HL-60/S4 treated with phorbol 12-myristate 13-acetate at 8.2 ng/mL for 4 days and 3 days (cell line): ENCODE measurements around the gene CCDC192.

Experiments
- in situ Hi-C: fragments of 300-500 bp; cut with MboI; formaldehyde crosslinking; loops from 2 replicates; pipeline ENCODE4 v1.15.0; 2022; ENCODE audit warnings: low sequenced_read_pairs

CCDC192 gene

DNA sequence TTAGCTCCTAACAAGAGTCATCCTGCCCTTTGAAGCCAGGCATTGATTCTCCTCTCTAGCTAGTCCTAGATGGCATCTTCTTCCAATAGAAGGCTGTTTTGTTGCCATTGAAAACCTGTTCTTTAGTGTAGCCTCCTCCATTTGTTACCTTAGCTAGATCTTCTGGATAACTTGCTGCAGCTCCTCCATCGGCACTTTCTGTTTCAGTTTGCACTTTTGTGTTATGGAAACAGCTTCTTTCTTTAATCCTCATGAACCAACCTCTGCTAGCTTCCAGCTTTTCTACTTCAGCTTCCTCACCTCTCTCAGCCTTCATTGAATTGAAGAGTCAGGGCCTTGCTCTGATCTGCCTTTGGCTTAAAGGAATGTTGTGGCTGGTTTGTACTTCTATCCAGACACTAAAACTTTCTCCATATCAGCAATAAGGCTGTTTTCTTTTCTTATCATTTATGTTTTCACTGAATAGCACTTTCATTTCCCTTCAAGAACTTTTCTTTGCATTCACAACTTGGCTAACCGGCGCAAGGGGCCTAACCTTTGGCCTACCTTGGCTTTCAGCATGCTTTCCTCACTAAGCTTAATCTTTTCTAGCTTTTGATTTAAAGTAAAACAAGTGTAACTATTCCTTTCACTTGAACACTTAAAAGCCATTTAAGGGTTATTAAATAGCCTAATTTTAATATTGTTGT, 213.8 kb downstream of the CCDC192 start:
- in situ Hi-C loops = no loop called here

DNA sequence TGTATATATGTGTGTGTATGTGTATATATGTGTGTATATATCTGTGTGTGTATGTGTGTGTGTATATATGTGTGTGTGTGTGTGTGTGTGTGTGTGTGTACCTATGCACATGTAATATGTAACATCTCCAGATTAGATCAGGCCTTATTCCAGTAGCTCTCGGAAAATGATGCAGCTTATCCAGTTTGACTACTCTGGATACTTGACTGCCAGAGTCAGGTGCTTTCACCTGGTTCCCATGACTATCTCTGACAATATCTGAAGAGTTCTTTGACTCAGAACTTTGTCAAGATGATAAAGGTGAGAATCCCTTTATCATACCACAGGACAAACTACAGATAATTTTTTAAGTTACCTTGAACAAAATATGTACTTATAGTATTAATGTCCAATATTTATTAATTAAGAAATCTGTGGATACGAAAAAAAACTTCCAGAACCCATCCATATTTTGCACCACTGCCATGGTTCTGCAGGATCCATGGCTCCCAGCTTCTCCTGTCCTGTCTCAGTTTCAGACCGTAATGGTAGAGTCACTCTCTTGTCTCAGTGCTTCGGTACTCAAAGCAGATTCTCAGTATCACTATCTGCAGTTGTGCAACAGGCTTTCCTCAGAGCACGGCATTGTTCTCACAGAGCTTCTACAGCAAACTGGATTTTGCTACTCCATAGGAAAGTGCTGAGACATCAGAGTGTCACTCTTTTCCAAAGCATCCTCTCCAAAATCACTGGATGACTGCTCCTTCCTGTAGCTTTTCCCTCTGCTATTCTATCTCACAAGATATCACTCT, 216.0 kb downstream of the CCDC192 start:
- in situ Hi-C loops = no loop called here

DNA sequence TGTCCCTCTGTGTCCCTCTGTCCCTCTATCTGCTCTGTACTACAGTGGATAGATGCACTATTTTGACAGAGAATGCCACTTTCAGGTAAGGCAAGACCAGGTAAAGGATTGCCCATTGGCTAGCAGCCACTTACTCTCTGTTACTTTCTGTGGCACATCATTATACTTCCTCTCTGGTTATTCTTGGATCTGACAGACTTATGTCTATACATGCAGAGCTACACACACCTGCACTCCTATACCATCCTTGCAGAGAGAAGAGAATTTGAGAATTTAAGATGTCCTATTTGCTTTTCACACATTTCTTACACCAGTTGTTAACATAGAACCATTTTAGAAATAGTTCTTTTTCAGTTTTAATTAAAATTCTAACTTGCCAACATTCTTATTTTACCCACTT, 216.6 kb downstream of the CCDC192 start:
- in situ Hi-C loops = no loop called here

DNA sequence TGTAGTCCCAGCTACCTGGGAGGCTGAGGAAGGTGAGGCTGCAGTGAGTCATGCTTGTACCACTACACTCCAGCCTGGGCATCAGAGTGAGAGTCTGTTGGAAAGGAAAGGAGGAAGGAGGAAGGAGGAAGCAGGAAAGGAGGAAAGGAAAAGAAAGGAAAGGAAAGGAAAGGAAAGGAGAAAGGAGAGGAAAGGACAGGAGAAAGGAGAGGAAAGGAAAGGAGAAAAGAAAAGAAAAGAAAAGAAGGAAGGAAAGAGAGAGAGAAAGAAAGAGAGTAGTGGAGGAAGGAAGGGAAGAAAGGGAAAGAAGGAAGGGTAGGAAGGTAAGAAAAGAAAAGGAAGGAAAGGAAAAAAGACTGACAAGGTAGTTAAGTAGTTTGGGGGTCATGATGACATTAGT, 217.7 kb downstream of the CCDC192 start:
- in situ Hi-C loops = no loop called here

DNA sequence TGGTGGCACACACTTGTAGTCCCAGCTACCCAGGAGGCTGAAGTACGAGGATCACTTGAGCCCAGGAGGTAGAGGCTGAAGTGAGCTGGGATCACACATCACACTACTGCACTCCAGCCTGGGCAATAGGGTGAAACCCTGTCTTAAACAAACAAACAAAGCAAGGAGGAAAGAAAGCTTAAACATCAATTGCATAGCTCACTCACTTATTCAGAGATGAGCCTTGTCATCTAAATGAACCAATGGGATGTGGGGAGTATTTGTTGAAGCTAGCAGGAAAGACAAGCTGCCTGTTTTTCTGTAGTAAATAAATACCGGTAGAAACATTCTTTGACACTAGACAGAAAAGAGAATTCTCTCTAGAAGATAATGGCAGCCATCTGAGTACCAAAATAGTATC, 219.4 kb downstream of the CCDC192 start:
- in situ Hi-C loops = no loop called here

DNA sequence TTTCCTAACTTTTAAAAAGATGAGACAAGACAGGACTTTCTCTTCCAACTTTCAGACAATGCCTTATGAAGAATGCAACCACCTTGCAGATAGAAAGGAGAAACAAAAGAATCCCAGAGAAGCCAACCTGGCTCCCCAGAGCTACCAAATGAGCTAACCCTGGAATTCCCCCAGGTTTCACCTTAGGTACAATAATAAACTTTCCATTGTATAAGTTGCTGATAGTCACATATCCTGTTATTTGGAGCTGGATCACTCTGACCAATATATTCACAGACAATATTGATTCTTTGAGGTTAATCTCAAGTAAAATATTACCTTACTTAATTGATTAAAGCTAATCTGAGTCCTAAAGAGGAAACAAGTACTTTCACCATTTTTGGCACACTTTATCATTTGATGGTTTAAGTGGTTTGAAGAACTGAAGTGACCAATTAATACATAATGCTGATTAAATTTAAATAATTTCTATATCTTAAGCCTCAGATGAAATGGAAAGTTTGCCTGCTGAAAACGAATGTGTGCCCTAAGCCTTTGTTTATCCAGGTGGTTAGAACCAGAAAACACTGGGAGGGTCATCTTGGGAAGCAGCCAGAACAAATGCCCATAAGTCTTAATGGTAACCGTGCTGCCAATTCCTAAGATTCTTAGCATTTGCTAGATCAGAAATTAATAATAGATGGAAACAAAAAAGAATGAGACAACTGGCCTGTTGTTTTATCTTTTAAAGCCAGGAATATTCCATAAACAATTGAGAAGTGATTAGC, 220.8 kb downstream of the CCDC192 start:
- in situ Hi-C loops = no loop called here

DNA sequence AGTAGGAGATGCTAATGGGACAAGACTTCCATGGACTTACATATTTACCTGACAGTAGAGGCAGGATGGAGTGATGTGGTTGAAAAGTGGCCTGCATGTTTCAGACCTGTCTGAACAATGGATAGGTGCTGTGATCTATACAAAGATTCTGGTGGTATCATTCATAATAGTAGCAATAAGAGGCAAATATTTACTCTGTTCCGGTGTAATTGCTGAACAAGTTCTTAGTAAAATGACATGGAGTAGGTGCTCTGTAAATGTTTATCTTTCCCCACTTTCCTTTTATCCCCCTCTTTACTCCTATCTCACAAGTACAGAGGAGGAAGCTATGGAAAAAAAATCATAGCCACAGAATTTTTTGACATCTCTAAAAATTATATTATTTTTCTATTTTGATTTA, 221.4 kb downstream of the CCDC192 start:
- in situ Hi-C loops = no loop called here

DNA sequence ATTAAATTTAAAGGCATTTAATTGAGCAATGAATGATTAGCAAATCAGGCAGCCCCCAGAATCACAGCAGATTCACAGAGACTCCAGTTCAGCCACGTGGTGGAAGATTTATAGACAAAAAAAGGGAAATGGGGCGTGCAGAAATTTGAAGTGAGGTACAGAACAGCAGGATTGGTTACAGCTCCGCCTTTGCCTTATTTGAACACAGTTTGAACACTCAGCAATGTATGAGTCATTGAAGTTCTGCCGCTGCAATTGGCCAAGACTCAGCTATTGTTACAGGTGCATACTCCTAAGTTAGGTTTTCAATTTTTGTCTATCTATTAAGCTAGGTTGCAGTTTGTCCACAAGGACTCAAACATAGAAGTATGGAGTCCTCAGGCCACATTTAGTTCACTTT, 222.7 kb downstream of the CCDC192 start:
- in situ Hi-C loops = no loop called here

DNA sequence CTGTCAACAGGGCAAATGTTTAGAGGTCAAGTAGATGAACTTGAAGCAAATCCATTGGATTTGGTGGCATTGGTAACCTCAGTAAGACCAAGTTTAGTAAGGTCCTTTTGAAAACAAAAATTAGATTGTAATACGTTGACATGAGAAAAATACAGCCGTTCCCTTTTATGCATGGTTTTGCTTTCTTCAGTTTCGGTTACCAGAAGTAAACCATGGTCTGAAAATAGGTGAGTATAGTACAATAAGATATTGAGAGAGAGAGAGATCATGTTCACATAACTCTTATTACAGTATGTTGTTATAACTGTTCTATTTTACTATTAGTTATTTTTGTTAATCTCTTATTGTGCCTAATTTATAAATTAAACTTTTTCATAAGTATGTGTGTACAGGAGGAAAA, 223.8 kb downstream of the CCDC192 start:
- in situ Hi-C loops = no loop called here

DNA sequence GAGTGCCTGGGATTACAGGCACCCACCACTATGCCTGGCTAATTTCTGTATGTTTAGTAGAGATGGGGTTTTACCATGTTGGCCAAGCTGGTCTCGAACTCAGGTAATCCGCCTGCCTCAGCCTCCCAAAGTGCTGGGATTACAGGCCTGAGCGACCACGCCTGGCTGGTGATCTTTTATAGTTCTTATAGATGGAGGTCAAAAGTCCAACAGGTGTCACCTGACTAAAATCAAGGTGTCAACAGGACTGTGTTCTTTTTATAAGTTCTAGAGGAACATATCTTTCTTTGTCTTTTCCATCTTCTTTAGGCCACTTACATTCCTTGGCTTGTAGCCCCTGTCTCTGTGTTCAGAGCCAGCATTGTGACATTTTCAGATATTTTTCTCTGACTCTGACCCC, 224.9 kb downstream of the CCDC192 start:
- in situ Hi-C loops = no loop called here

DNA sequence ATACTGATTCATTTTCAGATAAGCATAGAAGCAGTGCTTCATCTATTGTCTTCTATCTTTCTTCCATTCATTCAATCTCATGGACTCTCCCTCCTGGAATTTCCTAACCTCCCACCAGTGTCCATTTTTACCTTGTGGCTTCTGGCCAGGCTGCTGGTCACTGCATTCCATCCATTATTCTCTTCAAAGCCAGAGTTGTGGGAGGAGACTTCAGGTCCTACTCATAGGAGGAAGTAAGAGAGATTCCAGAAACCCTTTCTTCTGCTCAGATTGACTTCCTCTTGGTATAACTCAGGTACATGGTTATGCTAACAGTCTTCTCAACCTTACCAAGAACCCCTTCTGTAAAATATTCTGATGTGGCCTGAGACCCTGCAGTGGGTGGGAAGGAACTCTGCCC, 227.1 kb downstream of the CCDC192 start:
- in situ Hi-C loops = no loop called here

DNA sequence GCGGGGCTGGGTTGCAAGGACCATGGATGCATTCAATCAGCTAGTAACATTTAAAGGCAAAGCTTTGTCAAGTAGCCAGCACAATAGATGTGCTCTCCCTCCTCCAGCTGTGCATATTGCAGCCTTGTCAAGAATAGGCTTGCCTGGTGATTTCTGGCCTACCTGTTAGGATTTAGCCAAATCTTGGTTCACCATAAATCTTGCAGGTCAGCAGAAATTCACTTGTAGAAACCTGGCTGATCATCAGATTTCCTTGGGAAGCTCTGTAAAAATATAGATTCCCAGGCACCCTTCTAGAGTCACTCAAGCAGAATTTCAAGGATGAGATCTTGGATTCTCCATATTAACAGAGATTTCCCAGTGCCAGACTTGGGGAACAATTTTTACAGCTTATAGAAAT, 228.2 kb downstream of the CCDC192 start:
- in situ Hi-C loops = no loop called here

DNA sequence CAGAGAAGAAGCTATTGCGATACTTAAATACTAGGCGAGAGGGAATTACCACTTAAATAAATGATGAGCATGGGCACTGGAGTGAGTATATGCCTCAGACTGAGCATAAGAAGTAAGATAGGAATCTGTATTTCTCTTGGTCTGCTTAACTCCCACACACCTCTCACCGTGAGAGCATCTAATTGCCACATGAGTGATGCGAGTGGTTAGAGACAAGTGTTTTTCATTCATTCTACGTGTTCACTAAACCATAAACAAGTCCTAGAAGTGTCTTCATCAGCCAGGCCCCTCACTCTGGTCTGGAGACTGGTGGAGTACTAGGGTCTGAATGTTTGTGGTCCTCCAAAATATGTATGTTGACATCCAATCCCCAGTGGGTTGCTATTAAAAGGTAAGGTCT, 230.2 kb downstream of the CCDC192 start:
- in situ Hi-C loops = no loop called here

DNA sequence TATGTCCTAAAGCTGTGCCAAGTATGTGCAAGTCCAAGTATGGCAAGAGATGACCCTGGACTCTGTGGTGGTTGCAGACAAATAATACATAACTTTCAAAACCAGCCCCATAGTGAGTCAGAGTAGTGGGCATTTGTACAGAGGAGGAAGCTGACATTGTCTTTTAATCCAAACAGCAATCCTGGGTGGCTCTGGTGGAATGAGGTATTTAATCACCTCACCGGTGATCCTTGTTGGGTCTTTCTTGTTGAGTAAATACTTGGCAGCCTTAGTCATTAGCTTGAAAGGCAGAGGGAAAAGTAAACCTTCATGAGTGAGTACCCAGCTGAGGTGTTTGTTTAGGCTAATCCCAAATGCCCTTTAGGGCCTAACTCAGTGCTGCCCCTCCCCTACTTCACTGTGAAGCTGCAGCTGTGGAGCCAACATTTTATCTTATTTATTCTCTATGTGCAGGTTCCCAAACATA, 231.6 kb downstream of the CCDC192 start:
- in situ Hi-C loops = no loop called here

DNA sequence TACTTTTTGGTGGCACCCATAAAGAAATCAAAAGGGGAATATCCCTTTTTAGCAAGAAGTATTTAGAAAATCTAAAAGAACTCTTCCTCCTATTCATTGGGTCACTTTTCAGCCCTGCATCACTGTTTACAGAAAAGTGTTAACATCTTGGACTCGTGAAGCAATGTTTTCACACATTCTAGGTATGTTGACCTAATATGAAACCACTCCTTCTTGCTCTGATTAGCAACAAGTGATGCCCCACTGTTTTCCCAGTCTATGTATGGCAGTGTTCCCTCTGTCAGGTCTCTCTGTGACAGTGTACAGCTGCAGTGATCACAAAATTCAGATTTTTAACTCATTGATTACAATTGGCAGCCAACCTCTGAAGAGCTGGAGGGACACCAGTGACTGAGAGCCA, 232.2 kb downstream of the CCDC192 start:
- in situ Hi-C loops = no loop called here

DNA sequence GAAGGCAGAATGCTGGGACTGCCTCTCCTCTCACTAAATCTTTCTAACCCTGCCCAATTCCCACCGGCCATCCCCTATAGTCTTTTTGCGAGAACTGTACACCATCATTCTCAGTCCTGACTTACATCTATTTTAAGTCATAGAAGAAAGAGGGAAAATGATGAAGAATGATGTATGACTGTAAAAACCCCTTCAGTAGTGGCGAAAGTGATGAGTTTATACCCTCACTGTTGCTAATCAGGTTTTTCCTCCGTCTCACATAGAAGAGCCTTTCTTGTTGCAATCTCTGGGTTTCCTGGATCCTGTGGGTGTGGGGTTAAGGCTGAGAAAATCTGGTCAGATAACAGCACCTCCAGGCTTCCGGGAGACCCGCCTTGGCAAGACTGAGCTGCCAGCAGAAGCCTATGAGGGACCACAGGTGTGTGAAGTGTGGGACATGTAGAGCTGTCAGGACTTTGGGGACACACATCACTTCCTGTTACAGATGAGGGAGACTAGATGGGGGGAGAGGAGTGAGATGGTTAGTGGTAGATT, 233.3 kb downstream of the CCDC192 start:
- in situ Hi-C loops = no loop called here

DNA sequence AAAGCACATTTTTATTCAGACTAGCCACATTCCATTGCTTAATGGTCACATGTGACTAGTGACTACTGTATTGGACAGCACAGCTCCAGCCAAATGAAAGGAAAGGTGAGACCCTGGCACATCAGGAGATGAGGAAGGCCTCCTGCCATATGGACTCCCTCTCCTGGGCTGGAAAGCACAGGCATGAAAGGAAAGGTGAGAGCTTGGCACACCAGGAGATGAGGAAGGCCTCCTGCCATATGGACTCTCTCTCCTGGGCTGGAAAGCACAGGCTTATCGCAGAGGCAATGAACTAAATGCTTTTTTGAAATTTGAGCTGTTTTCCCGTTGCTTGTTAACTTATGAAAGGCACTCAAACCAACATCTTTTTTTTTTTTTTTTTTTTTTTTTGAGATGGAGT, 235.6 kb downstream of the CCDC192 start:
- in situ Hi-C loops = no loop called here

DNA sequence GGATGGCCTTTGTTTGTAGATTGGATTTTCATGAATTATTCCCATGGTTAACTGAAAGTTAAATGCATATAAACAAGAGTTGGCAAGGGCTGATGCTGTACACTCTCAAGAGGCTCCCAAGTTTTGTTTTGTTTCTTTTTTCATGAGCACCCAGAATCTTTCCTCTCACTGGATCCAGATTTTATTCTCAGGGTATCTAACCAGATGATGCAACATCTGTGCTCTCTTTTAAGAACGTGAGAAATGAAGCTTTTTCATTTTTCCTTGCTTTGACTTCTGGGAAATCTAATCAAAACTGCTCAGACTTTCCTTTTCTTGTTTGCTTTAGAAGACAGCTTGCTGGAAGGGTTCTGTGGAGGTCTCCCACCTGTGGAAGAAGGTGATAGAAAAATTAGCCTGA, 237.7 kb downstream of the CCDC192 start:
- in situ Hi-C loops = no loop called here

DNA sequence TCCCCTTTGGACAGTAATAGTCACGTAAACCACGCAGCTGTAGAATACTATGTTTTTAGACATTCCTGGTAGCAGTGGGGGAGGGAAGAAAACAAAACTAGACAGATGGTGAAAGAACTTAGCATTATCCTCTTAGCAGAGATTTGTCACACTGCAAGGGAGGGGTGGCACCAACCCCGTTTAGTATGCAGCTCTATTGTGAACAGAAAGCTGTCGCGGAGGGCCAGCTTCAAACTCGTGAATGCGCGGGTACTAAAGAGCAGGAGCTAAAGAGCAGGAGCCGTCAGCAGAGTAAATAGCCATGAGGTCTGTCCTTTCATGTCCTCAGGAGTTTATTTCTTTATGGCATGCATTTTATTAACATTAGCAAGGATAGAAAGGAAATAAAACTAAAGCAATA, 238.5 kb downstream of the CCDC192 start:
- in situ Hi-C loops = no loop called here

DNA sequence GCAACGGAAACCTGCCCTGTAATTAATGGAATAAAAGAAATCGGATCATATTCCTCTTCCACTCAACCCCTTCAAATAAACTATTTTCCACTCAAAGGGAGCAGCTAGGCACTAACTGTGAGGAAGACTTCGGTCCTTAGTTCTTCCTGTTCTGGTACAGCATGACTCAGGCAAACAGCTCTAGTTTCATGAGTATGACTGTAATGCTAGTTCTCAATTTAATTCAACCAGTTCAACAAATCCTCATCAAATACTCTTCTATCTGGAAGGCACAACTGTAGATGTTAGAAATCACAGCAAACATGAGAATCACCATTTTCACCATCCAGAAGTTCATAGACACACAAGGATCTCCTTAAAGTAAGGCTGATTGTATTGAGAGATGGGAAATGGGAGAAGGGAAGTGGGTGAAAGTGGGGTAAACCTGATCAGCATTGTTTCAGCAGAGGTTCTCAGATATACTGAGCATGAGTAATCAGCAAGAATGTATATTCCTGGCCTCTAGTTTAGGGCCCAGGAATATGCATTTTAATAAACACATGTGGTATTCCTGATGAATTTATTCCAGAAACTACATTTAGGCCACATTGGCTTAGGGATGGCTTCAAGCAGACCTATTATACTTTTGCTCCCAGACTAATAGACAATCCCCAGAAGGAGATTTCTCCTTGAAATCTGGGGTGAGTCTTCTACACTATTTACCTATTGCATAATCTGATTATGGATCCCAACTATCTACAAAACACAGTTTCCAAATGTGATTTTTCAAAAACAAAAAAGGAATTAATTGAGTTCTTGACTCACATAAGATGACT, 239.3 kb downstream of the CCDC192 start:
- in situ Hi-C loops = no loop called here

DNA sequence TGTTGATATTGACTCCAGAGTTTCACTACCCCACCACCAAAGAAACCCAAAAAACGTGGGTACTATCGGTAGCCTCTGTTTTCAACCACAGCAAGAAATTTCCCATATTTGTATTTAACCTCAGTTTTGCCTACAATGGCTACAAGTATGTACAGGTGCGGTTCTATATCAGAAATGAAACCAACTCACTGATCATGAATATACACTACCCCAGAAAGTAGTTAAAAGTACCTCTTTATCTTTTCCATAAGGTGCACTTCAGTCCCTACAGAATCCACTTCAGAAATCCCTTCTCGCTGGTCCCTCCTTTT, 239.8 kb downstream of the CCDC192 start:
- in situ Hi-C loops = no loop called here
